ENCODE results near the gene LEMD2. TPM values are rescaled to one million over a fixed set of nuclear protein-coding genes. Genes with fewer than 3 reads are reported as not detected.

The LEMD2 gene
- total and polyA plus RNA-seq, 9 of the 15 experiments (the other 6 are each of a cell fraction or from before 2014, with no cell fraction given), result 0.32 to 46.3 (median 30.8) TPM

GRCh38 chr6:33782561-33782960 lies 6.4 kb downstream of the LEMD2 start:
- Histone ChIP-seq H3K4me3 (no peak overlapping the region), H3K4me1 (replicated peaks in 1 of 2; ENCODE audit: control insufficient read depth in 2 of 2, insufficient read depth in 2 of 2, low read length in 2 of 2) (peaks cover 5 to 7% of the 10 kb centered on the region in 2 experiments; a peak in 3 of 5 replicates), H4K20me1 (replicated peaks; ENCODE audit: control insufficient read depth, insufficient read depth, low read length) (no peaks in the 10 kb centered on the region), H3K9me1 (ENCODE audit: control insufficient read depth, insufficient read depth, low read length) (peaks cover under 1% of the 10 kb centered on the region), H3K79me2 (ENCODE audit: control insufficient read depth, insufficient read depth, low read length) (peaks cover 15% of the 10 kb centered on the region), H3K27me3 (ENCODE audit: control insufficient read depth in 2 of 2, insufficient read depth in 2 of 2, low read length in 2 of 2) (no peaks in the 10 kb centered on the region), H3K9me3 (replicated peaks; ENCODE audit: control insufficient read depth, insufficient read depth, low read depth, low read length) (no peaks in the 10 kb centered on the region), H2AFZ (ENCODE audit: low read depth, low read length) (no peak overlapping the region), H3K4me2 (ENCODE audit: insufficient read depth, low read length) (no peak overlapping the region), H3K9ac (ENCODE audit: insufficient read depth in 1 of 2, low read depth in 2 of 2, low read length in 2 of 2) (no peak overlapping the region), H3K36me3 (ENCODE audit: control insufficient read depth, insufficient read depth, low read length) (peaks cover 84% of the 10 kb centered on the region; the same call in 2 of the 3 replicates), H3K27ac (ENCODE audit: extremely low read depth, low read depth, low read length) (no peak overlapping the region)
- ATAC-seq, result no peak
- FAIRE-seq, result no peak
- DNase-seq (ENCODE audit: extremely low read depth in 1 of 4, low spot score in 3 of 4), result no peak
- ChIA-PET POLR2A (interaction anchor here (0.5 to 7.0 kb wide), 4 partner anchors 11 to 542 kb away, joined by 3 to 36 read pairs (median 3); no protein-coding TSS in a partner anchor), CTCF (ENCODE audit: low intra/inter-chr PET ratio) (no interaction called here)
- intact Hi-C loops (cut with micrococcal nuclease), result no loop called here
- BruUV-seq (replicated peaks), result no TSS peak
- TF ChIP-seq USF1 (CRISPR knock-in tag; IDR thresholded peaks at IDR 0.05), result 0 out of 2 replicates have a peak, but pooled peaks have one; percentile 17
- no peak for TF ChIP-seq KDM4B (IDR thresholded peaks at IDR 0.05; ENCODE audit: borderline replicate concordance in 2 of 2, low read depth in 1 of 2)
- TF ChIP-seq MGA (IDR thresholded peaks at IDR 0.05), result no peak
- WGBS (ENCODE audit: insufficient coverage, low coverage, missing lambda C conversion rate), result 93% methylated on average over 5 of the region's 5 CpGs
- in situ Hi-C loops (cut with MboI), result no loop called here

Measured in K562 (cell line).